ENCODE results near the gene HDDC2.

DNA sequence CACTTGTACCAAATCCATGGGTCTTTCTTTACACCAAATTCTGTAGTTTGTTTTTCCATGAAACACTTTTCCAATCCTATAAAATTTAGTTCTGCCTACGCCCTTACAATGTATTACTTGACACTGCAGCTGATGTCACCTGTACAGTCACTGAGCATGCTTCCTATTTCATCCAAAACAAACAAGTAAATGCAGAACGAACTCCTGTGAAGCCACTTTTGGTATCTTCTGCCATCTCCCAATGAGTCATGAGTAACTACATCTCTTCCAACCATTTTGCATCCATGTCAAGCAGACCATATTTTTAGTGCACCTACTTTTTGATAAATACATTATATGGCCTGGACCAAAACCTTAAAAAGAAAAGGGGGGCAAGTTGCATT, 42.4 kb downstream of the HDDC2 start:
- TF ChIP-seq EZH2phosphoT487 (IDR thresholded peaks at IDR 0.05; ENCODE audit: borderline replicate concordance, low read depth, low read length), result no peak
- TF ChIP-seq, protein P1, sequence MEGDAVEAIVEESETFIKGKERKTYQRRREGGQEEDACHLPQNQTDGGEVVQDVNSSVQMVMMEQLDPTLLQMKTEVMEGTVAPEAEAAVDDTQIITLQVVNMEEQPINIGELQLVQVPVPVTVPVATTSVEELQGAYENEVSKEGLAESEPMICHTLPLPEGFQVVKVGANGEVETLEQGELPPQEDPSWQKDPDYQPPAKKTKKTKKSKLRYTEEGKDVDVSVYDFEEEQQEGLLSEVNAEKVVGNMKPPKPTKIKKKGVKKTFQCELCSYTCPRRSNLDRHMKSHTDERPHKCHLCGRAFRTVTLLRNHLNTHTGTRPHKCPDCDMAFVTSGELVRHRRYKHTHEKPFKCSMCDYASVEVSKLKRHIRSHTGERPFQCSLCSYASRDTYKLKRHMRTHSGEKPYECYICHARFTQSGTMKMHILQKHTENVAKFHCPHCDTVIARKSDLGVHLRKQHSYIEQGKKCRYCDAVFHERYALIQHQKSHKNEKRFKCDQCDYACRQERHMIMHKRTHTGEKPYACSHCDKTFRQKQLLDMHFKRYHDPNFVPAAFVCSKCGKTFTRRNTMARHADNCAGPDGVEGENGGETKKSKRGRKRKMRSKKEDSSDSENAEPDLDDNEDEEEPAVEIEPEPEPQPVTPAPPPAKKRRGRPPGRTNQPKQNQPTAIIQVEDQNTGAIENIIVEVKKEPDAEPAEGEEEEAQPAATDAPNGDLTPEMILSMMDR (conservative IDR thresholded peaks at IDR 0.05; ENCODE audit: low read length), result no peak
